ENCODE data around the gene TSC22D3.

Gene TSC22D3

GRCh38 chrX:107700317-107700774, 75.2 kb downstream of the TSC22D3 start:
- no peak overlapping the region for H2AFZ ChIP-seq (ENCODE audit: low read length)
- H3K9me2 ChIP-seq (ENCODE audit: low read depth, low read length), result no peaks in the 10 kb centered on the region
- no peaks in the 10 kb centered on the region for H3F3A ChIP-seq (ENCODE audit: insufficient read depth, low read length)
- H3K36me3 ChIP-seq (ENCODE audit: insufficient read depth, low read length), result no peaks in the 10 kb centered on the region
- H3K4me3 ChIP-seq (ENCODE audit: low read depth, low read length, poor library complexity, severe bottlenecking), result no peak overlapping the region
- H3K9ac ChIP-seq (ENCODE audit: low read length), result no peak overlapping the region
- no peak overlapping the region for H3K4me2 ChIP-seq (ENCODE audit: low read length)
- no peaks in the 10 kb centered on the region for H3K9me3 ChIP-seq (ENCODE audit: low read length)
- H3K27me3 ChIP-seq (ENCODE audit: insufficient read depth, low read length), result no peaks in the 10 kb centered on the region
- no peaks in the 10 kb centered on the region for H4K20me1 ChIP-seq (ENCODE audit: insufficient read depth, low read length)
- H3K27ac ChIP-seq (ENCODE audit: low read depth, low read length, poor library complexity, severe bottlenecking), result no peak overlapping the region
- H3K79me2 ChIP-seq (ENCODE audit: insufficient read depth, low read length), result no peaks in the 10 kb centered on the region
- H3K4me1 ChIP-seq (ENCODE audit: insufficient read depth, low read length, severe bottlenecking), result no peaks in the 10 kb centered on the region
- TF ChIP-seq EZH2 (IDR thresholded peaks at IDR 0.05; ENCODE audit: borderline replicate concordance, low read length) (no peak), CTCF (IDR thresholded peaks at IDR 0.05; ENCODE audit: low read length) (no peak)

GRCh38 chrX:107699616-107700015, 76.0 kb downstream of the TSC22D3 start:
- no peak overlapping the region for H3K9ac ChIP-seq (ENCODE audit: low read length)
- no peaks in the 10 kb centered on the region for H3K9me2 ChIP-seq (ENCODE audit: low read depth, low read length)
- TF ChIP-seq EZH2 (IDR thresholded peaks at IDR 0.05; ENCODE audit: borderline replicate concordance, low read length) (no peak), CTCF (IDR thresholded peaks at IDR 0.05; ENCODE audit: low read length) (no peak)
- no peak overlapping the region for H3K27ac ChIP-seq (ENCODE audit: low read depth, low read length, poor library complexity, severe bottlenecking)
- no peaks in the 10 kb centered on the region for H3K36me3 ChIP-seq (ENCODE audit: insufficient read depth, low read length)
- no peaks in the 10 kb centered on the region for H3K4me1 ChIP-seq (ENCODE audit: insufficient read depth, low read length, severe bottlenecking)
- H3F3A ChIP-seq (ENCODE audit: insufficient read depth, low read length), result no peaks in the 10 kb centered on the region
- no peak overlapping the region for H2AFZ ChIP-seq (ENCODE audit: low read length)
- no peak overlapping the region for H3K4me3 ChIP-seq (ENCODE audit: low read depth, low read length, poor library complexity, severe bottlenecking)
- H4K20me1 ChIP-seq (ENCODE audit: insufficient read depth, low read length), result no peaks in the 10 kb centered on the region
- no peaks in the 10 kb centered on the region for H3K27me3 ChIP-seq (ENCODE audit: insufficient read depth, low read length)
- no peaks in the 10 kb centered on the region for H3K9me3 ChIP-seq (ENCODE audit: low read length)
- H3K79me2 ChIP-seq (ENCODE audit: insufficient read depth, low read length), result no peaks in the 10 kb centered on the region
- no peak overlapping the region for H3K4me2 ChIP-seq (ENCODE audit: low read length)

GRCh38 chrX:107691024-107691448, 84.6 kb downstream of the TSC22D3 start:
- H3K9ac ChIP-seq (ENCODE audit: low read length), result no peak overlapping the region
- H3K9me2 ChIP-seq (ENCODE audit: low read depth, low read length), result no peaks in the 10 kb centered on the region
- H4K20me1 ChIP-seq (ENCODE audit: insufficient read depth, low read length), result no peaks in the 10 kb centered on the region
- H3F3A ChIP-seq (ENCODE audit: insufficient read depth, low read length), result no peaks in the 10 kb centered on the region
- H3K79me2 ChIP-seq (ENCODE audit: insufficient read depth, low read length), result no peaks in the 10 kb centered on the region
- no peaks in the 10 kb centered on the region for H3K36me3 ChIP-seq (ENCODE audit: insufficient read depth, low read length)
- H2AFZ ChIP-seq (ENCODE audit: low read length), result no peak overlapping the region
- no peak overlapping the region for H3K4me2 ChIP-seq (ENCODE audit: low read length)
- H3K27ac ChIP-seq (ENCODE audit: low read depth, low read length, poor library complexity, severe bottlenecking), result no peak overlapping the region
- H3K9me3 ChIP-seq (ENCODE audit: low read length), result no peaks in the 10 kb centered on the region
- no peak overlapping the region for H3K4me3 ChIP-seq (ENCODE audit: low read depth, low read length, poor library complexity, severe bottlenecking)
- no peak for TF ChIP-seq CTCF (IDR thresholded peaks at IDR 0.05; ENCODE audit: low read length)
- TF ChIP-seq EZH2 (IDR thresholded peaks at IDR 0.05; ENCODE audit: borderline replicate concordance, low read length), result no peak
- H3K4me1 ChIP-seq (ENCODE audit: insufficient read depth, low read length, severe bottlenecking), result no peaks in the 10 kb centered on the region
- no peaks in the 10 kb centered on the region for H3K27me3 ChIP-seq (ENCODE audit: insufficient read depth, low read length)

Data from OCI-LY1 (cell line).